PFSK-1 (cell line): ENCODE measurements around the gene VPS45.

Experiments
- FOXP2 ChIP-seq: optimal IDR thresholded peaks from 2 replicates; pipeline ENCODE3; 2011; ENCODE audit warnings: borderline replicate concordance, control low read depth, inconsistent platforms; ENCODE audit not compliant: insufficient read depth; ENCODE audit errors: extremely low read length, extremely low read depth
- POLR2AphosphoS5 ChIP-seq: IDR thresholded peaks from 2 replicates; pipeline ENCODE4 v1.6.1; 2012; ENCODE audit warnings: low read depth, mild to moderate bottlenecking, control low read depth, low read length, moderate library complexity
- SIN3A ChIP-seq: IDR thresholded peaks from 2 replicates; pipeline ENCODE4 v1.6.1; 2012; ENCODE audit warnings: mild to moderate bottlenecking, low read length, moderate library complexity, borderline replicate concordance; ENCODE audit not compliant: insufficient read depth
- TAF1 ChIP-seq: IDR thresholded peaks from 2 replicates; pipeline ENCODE4 v1.6.1; 2012; ENCODE audit warnings: low read length, control low read depth, borderline replicate concordance; ENCODE audit not compliant: insufficient read depth
- TF ChIP-seq, protein P1 (sequence below), 2 experiments: IDR thresholded peaks; 2 replicates each; pipeline versions ENCODE4 v1.6.1 to v1.8.0; 2011 to 2012; ENCODE audit warnings: low read depth in 2 of 2, low read length in 2 of 2, control low read depth in 1 of 2, inconsistent platforms in 1 of 2, mild to moderate bottlenecking in 1 of 2, moderate library complexity in 1 of 2; ENCODE audit not compliant: insufficient read depth in 1 of 2

VPS45 gene

DNA sequence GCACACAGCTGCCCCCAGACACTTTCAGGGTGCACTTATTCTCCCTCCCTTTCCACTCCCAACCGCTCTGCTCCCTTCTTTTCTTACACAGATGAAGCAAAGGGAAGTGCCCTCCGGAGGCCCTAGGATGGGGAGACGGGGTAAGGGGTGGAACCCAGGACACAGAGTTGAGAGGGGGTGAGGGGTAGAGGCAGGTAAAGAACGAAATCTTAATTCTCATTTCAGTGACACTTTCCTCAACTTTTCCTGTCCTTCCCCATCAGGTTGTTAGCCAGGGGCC, 94.9 kb downstream of the VPS45 start:
- no peak for TF ChIP-seq FOXP2
- TF ChIP-seq, protein P1, sequence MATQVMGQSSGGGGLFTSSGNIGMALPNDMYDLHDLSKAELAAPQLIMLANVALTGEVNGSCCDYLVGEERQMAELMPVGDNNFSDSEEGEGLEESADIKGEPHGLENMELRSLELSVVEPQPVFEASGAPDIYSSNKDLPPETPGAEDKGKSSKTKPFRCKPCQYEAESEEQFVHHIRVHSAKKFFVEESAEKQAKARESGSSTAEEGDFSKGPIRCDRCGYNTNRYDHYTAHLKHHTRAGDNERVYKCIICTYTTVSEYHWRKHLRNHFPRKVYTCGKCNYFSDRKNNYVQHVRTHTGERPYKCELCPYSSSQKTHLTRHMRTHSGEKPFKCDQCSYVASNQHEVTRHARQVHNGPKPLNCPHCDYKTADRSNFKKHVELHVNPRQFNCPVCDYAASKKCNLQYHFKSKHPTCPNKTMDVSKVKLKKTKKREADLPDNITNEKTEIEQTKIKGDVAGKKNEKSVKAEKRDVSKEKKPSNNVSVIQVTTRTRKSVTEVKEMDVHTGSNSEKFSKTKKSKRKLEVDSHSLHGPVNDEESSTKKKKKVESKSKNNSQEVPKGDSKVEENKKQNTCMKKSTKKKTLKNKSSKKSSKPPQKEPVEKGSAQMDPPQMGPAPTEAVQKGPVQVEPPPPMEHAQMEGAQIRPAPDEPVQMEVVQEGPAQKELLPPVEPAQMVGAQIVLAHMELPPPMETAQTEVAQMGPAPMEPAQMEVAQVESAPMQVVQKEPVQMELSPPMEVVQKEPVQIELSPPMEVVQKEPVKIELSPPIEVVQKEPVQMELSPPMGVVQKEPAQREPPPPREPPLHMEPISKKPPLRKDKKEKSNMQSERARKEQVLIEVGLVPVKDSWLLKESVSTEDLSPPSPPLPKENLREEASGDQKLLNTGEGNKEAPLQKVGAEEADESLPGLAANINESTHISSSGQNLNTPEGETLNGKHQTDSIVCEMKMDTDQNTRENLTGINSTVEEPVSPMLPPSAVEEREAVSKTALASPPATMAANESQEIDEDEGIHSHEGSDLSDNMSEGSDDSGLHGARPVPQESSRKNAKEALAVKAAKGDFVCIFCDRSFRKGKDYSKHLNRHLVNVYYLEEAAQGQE (IDR thresholded peaks at IDR 0.05; ENCODE audit: insufficient read depth in 1 of 2, low read depth in 2 of 2, low read length in 2 of 2) = no peak
- TF ChIP-seq TAF1 = no peak
- no peak for TF ChIP-seq SIN3A
- TF ChIP-seq POLR2AphosphoS5 = no peak

DNA sequence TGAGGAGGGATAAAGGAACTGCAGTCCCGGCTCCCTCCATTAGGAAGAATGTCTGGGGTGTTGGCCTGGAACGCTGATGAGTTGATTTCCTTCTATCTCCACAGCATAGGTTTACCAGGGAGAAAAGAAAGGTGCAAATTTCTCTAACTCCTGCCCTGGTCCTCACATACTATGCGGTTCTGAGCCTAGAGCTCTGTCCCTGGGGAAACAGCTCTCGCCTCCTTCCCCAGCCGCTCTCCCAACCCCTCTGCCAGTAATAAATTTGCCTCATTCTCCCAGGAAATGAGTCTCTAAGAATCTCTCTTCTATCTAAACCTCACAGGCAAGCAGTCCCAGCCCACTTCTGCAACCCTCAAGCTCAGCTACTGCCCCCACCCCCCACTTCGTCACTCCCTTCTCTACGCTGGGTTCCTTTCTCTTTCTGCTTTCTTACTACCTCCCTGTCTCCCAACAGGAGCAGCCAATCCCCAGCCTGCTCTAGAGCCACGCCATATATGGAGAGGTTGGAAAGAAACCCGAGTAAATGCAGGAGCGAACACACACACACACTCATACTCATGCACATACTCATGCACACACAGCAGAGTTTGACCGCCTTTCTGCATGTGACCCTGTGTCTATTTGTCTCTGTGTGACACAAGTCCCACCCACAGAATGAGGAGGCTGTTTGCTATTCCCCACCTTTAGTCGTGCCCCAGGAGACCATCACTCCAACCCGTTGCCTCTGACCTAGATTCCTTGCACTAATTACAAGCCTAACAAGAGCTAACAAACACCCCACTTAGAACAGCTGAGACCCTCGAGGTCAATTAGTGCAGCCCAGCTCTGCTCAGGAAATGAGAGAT, 95.5 kb downstream of the VPS45 start:
- TF ChIP-seq POLR2AphosphoS5 (no peak), FOXP2 (no peak), SIN3A (no peak), TAF1 (no peak)
- TF ChIP-seq, protein P1 (IDR thresholded peaks at IDR 0.05; ENCODE audit: insufficient read depth in 1 of 2, low read depth in 2 of 2, low read length in 2 of 2) = no peak

DNA sequence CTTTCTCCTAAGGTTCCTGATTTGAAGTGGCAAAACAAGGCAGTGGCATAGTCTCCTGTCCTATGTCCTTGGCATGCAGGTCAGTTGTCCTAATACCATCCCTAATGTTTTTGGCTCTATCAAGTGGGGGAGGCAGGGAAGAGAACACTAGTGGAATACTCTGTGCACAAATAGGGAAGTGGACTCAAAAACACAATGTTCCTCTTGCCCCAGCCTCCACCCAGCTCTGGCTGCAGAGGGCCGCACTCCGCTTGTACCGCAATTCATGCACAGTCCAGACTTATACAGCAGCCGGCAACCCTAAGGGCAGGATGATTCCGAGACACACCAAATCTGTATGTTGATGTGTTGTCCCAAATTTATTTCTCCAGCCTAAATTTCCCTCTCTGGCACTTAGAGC, 96.6 kb downstream of the VPS45 start:
- TF ChIP-seq FOXP2 (no peak), POLR2AphosphoS5 (no peak), TAF1 (no peak), SIN3A (no peak)
- TF ChIP-seq, protein P1 (IDR thresholded peaks at IDR 0.05; ENCODE audit: insufficient read depth in 1 of 2, low read depth in 2 of 2, low read length in 2 of 2) = no peak

DNA sequence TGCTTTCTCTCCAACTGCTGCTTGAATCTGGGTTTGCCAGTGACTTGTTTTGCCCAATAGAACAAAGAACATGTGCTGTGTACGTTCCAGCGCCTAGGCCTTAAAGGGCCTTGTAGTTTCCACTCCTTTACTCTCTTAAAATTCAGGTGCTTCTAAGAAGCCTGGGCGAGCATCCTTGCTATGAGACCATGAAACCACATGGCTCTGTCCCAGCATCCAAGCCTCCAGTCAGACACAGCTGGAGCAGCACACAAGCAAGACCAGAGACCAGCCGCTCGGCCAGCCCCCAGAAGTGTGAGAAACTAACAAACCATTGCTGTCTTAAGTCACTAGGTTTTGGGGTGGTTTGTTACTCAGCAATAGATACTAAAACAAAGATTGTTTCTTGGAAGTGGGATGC, 97.2 kb downstream of the VPS45 start:
- TF ChIP-seq TAF1 (no peak), POLR2AphosphoS5 (no peak), FOXP2 (no peak), SIN3A (no peak)
- TF ChIP-seq, protein P1 (IDR thresholded peaks at IDR 0.05; ENCODE audit: insufficient read depth in 1 of 2, low read depth in 2 of 2, low read length in 2 of 2) = no peak
